GM21723 (cell line): Measurements from ENCODE around the gene L1TD1.
"Not testable (repeated sequence)": the region's sequence is repeated elsewhere in the genome, so short reads cannot be mapped to it uniquely, and the experiment has no call there.

Experiments used
- ATAC-seq: cut with Tn5 transposase; IDR thresholded peaks from one replicate; pipeline ENCODE4 v1.9.1; 2021; ENCODE audit warnings: mild to moderate bottlenecking, moderate library complexity; ENCODE audit not compliant: unreplicated experiment

Gene L1TD1

DNA sequence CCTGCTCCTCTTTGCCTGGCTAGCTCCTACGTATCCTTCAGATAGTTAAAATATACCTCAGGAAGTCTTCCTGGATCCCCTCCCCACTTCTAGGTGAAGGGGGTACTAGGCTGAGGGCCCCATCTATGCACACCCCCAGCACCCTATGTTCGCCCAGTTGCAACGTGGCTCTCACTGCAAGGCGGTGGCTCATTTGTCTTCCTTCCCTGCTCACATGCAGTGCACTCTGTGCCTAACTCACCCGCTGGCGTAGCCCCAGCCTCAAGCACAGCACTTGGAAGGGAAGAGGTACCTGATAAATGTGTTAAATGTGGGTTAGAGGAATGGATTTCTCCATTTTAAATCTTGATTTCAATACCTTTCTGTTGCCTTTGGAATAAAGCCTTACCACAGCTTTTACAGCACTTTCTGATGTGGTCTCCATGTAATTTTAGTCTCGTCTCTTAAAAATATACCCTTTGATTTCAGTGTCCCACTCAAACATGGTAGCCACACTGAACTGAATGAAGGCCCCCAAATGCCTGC lies 39.3 kb downstream of the L1TD1 start:
- no peak for ATAC-seq

DNA sequence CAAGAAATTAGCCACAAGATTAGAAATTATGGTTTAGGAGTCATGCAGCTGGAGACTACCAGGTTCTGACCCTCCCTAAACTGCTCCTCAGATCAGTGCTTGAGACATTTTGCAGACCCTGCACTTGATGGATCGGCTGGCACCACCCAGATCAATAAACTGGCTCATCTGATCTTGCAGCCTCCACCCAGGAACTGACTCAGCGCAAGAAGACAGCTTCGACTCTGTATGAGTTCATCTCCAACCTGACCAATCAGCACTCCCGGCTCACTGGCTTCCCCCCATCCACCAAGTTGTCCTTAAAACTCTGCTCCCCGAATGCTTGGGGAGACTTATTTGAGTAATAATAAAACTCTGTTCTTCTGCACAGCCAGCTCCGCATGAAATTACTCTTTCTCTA lies 40.0 kb downstream of the L1TD1 start:
- no peak for ATAC-seq

DNA sequence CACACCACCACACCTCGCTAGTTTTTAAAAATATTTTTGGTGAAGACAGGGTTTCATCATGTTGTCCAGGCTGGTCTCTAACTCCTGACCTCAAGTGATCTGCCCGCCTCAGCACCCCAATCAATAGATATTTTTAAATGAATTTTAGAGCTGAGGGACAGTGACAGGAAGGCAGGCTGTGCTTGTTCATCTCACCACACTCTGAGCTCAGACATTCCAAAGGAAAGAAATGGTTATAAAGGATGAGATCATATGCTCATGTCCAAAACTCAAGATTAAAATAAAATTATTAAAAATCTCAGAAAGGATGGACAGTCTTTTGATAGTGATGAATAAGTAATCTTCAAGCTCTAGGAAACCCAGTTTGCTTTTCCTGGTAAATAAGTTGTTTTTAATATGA lies 40.9 kb downstream of the L1TD1 start:
- ATAC-seq = no peak

DNA sequence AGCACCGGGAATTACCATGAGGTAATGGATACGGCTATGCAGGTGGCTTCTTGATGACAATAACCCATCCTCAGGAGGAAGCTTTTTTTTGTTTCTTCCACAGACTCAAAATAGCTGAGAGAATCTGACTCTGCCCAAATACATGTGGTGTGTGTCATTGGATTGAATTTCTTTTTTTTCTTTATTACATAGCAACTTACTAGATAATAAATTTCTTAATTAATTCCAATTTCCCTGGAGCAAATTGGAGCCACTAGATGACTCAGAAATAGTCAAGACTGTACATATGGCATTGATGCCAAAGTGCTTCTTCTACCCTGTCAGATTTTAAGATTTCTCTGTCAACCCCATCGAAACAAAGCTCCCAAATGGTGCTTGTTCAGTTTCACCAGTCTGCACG lies 42.7 kb downstream of the L1TD1 start:
- ATAC-seq = no peak

DNA sequence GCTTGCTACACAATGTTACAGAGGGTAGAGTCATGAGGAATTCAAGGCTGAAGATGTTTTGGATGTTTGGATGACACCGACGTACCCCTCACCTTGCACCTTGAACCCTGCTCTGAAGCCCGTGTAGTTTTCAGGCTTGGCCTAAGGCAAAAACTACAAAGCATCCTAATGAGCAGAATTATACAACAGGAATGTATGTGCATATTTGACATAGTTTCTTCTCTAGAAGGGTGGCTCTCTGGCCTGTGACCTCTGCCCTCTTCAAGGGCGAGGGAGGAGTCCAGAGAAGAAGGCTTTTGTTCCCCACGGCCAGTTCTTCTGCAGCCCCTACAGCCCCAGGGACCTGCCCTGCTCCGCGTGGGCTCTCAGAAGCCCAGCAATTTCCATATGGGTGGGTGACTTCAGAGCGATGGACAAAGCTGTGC lies 43.3 kb downstream of the L1TD1 start:
- no peak for ATAC-seq

DNA sequence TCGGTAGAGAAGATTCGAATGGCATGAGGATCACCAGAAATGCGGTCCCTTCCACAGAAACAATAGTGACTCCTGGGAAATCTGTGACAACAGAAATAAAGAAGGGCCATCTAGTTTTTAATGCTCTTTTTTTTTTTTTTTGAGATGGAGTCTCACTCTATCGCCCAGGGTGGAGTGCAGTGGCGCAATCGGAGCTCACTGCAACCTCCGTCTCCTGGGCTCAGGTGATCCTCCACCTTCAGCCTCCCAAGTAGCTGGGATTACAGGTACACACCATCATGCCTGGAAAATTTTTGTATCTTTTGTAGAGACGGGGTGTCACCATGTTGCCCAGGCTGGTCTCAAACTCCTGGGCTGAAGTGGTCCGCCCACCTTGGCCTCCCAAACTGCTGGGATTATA lies 43.9 kb downstream of the L1TD1 start:
- no peak for ATAC-seq

DNA sequence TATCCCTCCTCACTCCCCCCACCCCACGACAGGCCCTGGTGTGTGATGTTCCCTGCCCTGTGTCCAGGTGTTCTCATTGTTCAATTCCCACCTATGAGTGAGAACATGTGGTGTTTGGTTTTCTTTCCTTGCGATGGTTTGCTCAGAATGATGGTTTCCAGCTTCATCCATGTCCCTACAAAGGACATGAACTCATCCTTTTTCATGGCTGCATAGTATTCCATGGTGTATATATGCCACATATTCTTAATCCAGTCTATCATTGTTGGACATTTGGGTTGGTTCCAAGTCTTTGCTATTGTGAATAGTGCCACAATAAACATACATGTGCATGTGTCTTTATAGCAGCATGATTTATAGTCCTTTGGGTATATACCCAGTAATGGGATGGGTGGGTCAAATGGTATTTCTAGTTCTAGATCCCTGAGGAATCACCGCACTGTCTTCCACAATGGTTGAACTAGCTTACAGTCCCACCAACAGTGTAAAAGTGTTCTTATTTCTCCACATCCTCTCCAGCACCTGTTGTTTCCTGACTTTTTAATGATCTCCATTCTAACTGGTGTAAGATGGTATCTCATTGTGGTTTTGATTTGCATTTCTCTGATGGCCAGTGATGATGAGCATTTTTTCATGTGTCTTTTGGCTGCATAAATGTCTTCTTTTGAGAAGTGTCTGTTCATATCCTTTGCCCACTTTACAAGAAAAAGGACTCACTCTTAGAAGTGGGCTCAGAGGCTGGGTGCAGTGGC lies 45.2 kb downstream of the L1TD1 start:
- ATAC-seq = not testable (repeated sequence)

DNA sequence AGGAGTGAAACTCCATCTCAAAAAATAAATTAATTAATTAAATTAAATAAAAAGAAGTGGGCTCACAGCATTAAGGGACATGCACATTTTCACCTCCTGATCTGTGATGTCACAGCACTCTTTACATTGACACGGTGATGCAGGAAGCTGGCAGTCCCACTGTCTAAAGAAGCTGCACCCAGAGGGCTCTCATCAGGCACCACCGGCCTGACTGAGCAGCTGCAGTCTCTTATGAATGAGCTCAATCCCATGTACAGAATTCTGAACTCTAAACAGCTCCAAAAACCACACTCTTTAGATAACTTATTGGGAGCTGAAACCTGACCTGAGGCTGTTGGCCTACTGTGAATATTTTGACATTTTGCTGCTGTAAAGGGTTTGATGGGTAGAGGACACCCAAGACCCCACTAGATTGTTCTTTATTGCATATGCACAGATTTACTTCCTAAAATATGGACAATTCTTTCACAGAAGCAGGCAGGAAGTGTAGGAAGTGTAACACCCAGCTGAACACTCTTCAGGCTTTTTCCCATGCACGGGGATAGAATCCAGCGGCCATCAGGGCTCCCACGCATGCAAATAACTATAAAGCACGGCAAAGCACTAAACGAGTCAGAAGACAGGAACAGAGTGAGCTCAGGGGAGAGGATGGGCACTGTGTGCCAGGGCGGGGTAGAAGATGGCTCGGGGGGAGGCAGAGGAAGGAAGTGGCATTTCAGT lies 46.2 kb downstream of the L1TD1 start:
- ATAC-seq = no peak

DNA sequence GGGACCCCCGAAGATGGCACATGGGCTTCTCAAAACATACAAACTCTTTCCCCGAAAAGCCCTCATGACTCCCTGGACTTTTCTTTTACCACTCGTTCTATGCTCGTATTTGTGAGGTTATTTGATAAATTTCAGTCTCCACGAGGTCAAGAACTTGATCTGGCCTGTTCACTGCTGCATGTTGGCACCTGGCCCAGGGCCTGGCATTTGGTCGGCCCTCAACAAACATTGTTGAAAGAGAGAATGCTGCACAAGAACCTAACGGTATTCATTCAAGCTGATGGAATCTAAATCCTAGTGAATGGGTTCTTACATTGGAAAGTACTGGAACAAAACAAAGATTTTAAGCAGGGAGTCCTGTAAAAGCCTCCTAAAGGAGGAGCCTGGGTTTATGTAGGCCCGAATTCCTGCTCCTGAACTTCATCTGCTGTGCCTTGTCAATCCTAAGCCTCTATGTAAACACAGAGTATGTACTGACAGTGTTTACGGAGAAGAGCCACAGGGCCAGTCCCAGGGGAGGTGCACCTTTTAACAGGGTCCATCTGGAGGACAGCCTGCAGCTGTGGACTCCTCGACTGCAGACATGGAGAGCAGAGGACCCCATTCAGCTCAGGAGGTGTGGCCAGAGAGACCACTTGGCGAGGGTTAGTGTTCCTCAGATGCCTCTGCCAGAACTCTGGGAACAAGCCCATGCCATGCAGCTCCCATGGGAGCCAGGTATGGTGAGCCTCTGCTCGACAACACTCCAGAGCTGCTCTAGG lies 46.9 kb downstream of the L1TD1 start:
- ATAC-seq = no peak

DNA sequence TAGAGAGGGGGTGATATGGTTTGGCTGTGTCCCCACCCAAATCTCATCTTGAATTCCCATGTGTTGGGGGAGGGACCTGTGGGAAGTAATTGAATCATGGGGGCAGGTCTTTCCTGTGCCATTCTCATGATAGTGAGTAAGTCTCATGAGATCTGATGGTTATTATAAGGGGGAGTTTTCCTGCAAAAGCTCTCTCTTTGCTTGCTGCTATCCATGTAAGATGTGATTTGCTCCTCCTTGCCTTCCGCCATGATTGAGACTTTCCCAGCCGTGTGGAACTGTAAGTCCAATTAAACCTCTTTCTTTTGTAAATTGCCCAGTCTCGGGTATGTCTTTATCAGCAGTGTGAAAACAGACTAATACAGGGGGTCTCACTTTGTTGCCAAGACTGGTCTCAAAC lies 49.7 kb downstream of the L1TD1 start:
- not testable (repeated sequence) for ATAC-seq

DNA sequence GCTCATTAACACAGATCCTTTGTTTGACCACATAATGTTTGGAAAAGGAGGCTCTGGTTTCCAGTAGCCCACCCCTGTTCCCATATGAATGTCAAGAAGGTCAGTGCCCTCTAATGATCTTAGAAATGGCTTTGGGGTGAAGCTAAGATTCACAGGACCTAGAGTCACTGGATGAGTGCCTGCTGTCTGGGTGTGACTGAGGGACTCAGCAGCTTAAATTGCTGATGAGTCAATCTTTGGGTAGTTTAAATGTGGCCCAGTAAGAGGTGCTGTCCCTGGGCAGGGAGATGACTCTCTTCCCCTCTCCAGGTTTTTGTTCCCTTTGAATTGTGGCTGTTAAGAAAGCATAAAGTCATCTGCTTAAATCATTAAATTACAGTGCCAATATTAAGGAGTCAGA lies 50.6 kb downstream of the L1TD1 start:
- no peak for ATAC-seq

DNA sequence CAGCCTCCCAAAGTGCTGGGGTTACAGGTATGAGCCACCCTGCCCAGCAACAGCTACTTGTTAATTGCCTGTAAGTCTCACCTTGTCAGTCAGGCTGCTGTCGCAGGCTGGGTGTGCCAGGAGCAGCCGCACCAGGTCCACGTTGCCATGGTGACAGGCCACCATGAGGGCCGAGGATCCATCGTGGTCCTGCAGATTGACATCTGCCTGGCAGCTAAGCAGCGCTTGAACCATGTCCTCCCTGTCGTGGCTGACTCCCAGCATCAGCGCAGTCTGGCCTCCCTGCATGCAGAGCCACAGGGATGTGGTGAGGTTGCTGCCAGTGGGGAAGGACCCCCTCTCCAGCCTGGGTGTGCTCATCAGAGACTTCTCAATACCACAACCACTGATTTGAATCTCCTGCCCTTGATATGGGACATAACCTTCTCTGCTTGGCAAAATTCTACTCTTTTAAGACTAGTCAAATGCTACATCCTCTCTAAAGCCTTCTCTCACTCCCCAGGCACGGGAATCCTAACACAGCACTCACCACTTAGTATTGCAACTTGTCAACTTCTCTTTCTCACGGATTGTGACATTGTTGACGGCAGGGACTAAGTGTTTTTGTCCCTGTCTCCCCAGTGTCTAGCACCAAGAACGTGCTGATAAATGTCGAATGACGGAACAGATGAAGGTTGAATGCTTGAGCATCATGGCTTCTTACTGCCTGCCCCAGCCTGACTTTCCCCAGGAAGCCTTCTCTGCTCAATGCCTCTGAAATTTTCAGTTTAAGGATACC lies 52.9 kb downstream of the L1TD1 start:
- no peak for ATAC-seq

DNA sequence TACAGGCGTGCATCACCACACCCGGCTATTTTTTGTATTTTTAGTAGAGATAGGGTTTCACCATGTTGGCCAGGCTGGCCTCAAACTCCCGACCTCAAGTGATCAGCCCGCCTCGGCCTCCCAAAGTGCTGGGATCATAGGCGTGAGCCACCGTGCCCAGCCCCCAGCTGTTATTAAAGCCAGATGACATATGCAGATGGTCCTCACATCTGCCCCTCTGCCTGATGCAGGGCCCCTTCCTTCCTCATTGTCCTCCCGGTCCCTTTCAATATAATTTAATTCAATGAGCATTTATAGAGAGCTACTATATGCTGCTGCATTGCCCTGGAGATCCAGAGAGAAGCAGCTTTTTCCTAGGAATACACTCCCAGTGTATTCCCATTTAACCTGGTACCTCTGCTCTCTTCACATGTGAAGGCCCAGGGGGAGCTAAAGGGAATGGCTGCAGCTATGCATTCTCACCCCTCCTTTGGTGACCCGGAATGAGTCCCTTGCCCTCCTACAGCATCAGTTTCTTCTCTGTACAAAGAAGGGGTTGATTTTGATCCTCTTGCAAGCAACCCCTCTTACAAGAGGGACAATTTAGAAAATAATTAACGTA lies 55.6 kb downstream of the L1TD1 start:
- ATAC-seq = no peak

DNA sequence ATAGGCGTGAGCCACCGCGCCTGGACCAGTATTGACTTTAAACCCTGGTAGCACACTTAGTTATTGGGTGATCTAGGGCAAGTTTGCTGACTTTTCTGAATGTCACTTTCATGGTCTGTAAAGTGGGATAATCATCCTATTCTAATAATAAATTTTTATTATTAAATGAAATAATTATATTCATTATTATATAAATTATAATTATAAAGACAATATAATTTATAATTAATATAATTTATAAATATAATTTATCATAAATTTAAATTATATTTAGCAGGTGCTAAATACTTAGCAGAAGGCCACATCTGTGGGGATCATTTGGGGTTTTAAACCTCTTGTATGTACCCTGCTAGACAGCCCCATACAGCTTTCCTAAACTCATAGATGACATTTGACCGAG lies 64.9 kb downstream of the L1TD1 start:
- ATAC-seq = no peak

DNA sequence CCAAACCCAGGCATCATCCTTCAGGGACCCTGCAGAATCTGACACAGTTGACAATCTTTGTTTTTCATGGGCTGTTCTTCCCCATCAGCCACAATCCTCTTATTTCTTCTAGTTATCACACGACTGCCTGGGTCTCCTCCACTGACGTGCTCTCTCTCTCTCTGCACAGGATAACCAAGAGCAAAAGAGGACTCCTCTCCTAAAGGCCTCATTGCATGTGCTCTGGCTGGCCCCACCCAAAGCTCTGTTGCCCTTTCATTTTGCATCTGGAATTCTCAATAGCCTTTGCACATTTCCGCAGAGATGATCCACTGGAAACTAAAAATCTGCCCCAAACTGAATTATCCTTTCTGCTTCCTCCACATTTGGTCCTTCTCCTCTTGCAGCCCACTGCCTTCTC lies 66.0 kb downstream of the L1TD1 start:
- no peak for ATAC-seq
